Measurements from ENCODE around the gene GAL3ST1.

GAL3ST1 gene

DNA sequence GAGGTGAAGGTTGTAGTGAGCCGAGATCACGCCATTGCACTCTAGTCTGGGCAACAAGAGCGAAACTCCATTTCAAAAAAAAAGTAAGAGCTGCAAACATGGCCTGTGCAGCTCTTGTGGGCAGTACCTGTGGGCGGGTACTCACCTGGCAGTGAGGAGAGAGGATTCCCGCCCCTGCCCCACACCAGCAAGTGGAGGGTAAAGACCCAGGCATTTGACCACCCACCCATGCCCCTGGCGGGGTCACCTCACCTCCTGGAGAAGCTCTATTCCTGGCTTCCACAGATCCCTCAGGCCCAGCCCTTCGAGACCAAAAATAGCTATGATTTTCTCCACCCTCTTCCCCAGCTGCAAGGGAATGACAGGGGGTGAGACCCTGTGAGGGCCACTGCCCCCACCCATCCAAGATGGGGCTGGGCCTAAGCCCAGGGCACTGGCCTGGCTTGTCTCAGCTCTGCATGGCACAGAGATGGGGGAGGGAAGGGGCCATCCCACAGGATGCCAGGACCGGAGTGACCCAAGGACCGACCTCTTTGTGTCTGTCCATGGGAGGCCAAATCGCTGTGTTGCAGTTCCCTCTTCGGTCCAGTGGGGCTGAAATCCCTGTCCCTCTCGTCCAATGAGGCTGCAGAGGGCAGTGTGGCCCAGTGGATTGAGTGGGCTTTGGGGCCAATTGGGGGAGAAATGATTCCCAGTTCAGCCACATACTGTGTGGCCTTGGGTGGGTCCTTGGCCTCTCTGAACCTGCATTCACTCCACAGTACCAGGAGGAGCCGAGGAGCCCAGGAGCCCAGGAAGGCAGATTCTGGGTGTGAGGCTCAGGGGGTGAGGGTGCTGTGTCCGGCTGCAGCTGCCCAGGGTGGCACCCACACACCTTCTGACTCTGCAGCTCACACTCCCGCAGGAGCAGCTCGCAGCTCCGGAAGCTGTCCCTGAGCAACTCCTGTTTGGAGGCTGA is 42.5 kb downstream of the GAL3ST1 start:
- no peak for DNase-seq

- DNase-seq, result no peak
Observed at GRCh38 chr22:30526656-30527055, 47.8 kb downstream of the GAL3ST1 start.

- DNase-seq, result no peak
Observed at GRCh38 chr22:30523646-30524489, 50.6 kb downstream of the GAL3ST1 start.

DNA sequence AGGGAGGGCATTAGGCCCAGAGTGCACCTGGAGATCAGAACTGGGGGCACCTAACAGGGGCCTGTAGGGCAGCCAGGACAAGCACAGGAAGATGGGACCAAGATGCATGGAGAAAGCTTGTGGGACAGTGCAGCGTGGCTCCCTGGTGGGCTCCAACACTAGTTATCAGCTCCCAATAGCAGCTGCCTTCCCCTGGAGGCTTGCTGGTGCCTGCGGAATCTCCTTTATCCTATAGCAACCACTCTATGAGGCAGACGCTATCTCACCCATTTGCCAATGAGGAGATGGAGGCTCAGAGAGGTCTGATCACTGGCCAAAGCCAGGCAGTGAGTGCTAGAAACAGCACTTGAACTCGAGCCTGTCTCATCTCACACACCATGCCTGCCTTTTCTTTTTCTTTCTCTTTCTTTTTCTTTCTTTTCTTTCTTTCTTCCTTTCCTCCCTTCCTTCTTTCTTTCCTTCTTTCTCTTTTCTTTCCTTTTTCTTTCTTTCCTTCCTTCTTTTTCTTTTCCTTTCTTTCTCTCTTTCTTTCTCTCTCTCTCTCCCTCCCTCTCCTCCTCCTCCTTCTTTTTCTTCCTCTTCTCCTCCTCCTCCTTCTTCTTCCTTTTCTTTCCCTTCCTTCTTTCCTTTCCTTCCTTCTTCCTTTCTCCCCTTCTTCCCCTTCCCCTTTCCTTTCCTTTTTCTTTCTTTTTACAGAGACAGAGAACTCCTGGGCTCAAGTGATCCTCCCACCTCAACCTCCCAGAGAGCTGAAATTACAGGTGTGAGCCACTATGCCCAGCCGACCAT is 52.9 kb downstream of the GAL3ST1 start:
- DNase-seq, result no peak

- DNase-seq, result no peak
Observed at GRCh38 chr22:30519842-30520425, 54.5 kb downstream of the GAL3ST1 start.

GRCh38 chr22:30516731-30517130 is 57.7 kb downstream of the GAL3ST1 start:
- no peak for DNase-seq

GRCh38 chr22:30516273-30516672 is 58.2 kb downstream of the GAL3ST1 start:
- no peak for DNase-seq

DNA sequence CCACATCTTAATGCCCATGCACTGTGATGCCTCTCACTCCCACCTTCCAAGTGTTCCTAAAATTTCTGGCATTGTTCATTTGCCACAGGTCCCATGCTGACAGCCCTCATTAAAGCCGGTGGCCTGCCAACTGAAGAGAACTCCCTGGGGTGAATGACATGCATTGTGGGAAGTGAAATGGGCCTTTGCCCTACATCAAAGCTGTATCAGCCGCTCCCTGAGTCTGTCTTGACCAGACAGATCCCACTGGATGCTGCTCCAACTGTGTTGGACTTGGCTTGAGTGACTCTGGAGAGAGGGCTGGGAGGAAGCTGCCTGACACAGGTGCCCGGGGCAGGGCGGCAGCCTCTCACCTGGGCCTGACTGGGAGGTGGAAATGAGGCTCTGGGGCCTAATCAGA is 60.2 kb downstream of the GAL3ST1 start:
- no peak for DNase-seq

- no peak for DNase-seq
Observed at GRCh38 chr22:30513462-30513861, 61.0 kb downstream of the GAL3ST1 start.

DNA sequence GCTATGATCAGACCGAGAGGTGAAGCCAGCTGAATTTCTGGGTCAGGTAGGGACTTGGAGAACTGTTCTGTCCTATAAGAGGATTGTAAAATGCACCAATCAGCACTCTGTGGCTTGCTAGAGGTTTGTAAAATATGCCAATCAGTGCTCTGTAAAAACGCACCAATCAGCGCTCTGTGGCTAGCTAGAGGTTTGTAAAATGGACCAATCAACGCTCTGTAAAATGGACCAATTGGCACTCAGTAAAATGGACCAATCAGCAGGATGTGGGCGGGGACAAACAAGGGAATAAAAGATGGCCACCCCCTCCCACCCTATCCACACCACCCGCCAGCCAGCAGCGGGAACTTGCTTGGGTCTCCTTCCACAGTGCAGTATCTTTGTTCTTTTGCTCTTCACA is 62.6 kb downstream of the GAL3ST1 start:
- DNase-seq, result no peak

DNA sequence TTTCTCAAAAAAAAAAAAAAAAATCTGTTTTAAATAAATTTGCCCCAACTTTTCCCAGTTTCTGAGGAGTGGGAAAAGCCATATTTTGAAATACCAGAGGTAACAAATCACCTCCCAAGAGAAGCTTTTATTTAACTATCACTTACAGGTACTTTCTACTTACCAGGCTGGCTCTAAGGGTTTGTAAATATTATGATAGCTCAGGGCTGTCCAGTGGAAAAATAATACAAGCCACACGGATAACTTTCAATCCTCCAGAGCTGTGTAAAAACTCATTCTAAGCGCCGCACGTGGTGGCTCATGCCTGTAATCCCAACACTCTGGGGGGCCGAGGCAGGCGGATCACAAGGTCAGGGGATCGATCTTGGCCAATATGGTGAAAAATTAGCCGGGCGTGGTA is 63.4 kb downstream of the GAL3ST1 start:
- DNase-seq, result no peak

DNA sequence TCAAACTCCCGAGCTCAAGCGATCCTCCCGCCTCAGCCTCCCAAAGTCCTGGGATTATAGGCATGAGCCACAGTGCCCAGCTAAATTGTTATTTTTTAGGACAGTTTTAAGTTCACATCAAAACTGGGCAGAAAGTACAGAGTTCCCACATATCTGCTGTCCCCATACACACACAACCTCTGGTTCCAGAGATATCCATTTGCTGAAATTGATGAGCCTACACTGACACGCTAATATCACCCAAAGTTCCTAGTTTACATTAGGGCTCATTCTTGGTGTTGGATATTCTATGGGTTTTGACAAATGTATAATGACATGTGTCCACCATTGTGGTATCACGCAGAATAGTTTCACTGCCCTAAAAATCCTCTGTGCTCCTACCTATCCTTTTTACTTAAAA is 66.2 kb downstream of the GAL3ST1 start:
- no peak for DNase-seq

DNA sequence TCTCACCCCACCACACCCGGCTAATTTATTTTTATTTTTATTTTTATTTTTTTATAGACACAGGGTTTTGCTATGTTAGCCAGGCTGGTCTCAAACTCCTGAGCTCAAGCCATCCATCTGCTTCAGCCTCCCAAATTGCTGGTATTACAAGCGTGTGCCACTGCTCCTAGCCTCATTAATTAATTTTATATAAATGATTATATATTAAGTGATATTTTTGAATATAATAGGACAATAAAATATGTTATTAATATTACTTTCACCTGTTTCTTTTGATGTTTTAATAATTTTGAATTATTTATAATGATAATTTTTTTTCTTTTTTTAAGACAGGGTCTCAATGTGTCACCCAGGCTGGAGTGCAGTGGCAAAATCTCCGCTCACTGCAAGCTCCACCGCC is 66.8 kb downstream of the GAL3ST1 start:
- DNase-seq, result no peak

DNA sequence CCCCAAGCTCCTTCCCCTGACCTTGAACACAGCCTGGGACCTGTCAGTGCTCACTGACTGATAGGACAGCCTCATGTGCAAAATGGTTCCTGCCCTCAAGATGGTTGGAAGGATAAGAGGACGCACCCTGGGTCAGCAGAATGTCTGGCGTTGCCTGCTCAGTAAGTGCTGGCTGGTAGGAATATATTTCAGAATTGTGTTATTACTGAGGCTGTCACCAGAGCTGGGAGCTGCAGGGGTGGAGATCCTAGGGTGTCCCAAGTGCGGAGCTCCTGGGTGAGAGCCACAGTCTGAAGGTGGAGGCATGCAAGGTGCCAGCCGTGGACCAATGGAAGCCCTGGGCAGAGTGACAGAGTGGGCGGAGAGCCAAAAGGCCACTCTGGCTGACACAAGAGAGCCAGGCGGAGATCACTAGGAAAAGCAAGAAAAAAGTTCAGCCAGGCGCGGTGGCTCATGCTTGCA is 67.9 kb downstream of the GAL3ST1 start:
- DNase-seq, result no peak
